ENCODE measurements around the gene CCN2.
"Not testable (repeated sequence)": the region's sequence is repeated elsewhere in the genome, so short reads cannot be mapped to it uniquely, and the experiment has no call there.

Gene CCN2

DNA sequence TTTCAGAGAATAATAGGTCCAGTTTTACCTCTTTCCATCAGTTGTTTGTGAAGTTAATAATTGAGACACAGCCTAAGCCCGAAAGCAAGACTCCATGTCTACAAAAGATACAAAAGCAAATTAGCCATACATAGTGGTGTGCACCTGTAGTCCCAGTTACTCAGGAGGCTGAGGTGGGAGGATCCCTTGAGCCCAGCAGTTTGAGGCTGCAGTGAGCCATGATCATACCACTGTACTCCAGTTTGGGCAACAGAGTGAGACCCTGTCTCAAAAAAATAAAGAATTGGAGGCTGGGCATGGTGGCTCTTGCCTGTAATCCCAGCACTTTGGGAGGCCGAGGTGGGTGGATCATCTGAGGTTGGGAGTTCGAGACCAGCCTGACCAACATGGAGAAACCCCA, 42.4 kb downstream of the CCN2 start:
- not testable (repeated sequence) for DNase-seq

DNA sequence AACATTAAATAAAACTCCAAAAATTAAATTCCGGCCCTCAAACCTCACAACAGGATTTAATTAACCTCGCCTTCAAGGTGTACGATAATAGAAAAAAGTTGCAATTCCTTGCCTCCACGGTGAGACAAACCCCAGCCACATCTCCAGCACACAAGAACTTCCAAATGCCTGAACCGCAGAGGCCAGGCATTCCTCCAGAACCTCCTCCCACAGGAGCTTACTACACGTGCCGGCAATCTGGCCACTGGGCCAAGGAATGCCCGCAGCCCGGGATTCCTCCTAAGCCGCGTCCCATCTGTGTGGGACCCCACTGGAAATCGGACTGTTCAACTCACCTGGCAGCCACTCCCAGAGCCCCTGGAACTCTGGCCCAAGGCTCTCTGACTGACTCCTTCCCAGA, 47.4 kb downstream of the CCN2 start:
- DNase-seq = not testable (repeated sequence)

DNA sequence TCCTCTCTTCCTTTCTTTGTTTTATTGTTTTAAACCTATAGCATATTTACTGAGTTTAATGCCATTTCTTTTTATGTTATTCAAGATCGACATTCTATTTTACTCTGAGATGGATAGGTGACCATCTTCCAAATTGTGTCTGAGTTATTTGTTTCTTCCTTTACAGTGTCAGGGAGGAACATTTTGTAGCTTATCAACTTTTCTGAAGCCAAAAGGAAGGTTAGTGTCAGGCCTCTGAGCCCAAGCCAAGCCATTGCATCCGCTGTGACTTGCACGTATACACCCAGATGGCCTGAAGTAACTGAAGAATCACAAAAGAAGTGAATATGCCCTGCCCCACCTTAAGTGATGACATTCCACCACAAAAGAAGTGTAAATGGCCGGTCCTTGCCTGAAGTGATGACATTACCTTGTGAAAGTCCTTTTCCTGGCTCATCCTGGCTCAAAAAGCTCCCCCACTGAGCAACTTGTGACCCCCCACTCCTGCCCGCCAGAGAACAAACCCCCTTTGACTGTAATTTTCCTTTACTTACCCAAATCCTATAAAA, 49.8 kb downstream of the CCN2 start:
- not testable (repeated sequence) for DNase-seq

DNA sequence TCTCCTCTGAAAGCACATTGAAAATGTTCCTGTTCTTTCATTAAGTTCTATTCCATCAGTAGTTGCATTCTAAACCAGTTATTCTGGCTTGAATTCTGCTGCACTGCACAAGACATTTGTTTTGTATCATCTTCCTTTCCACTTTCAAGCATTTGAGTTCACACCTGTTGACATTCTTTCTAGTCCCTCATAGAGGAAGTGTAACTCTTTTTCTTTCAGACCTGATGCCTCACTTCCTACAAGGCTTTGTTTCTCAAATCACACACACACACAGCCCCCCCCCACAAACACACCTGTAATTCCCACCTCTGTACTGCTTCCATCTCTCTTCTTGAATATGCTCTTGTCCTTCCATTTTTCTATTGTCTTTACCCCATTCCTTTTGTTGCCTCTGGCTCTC, 50.9 kb downstream of the CCN2 start:
- no peak for DNase-seq

DNA sequence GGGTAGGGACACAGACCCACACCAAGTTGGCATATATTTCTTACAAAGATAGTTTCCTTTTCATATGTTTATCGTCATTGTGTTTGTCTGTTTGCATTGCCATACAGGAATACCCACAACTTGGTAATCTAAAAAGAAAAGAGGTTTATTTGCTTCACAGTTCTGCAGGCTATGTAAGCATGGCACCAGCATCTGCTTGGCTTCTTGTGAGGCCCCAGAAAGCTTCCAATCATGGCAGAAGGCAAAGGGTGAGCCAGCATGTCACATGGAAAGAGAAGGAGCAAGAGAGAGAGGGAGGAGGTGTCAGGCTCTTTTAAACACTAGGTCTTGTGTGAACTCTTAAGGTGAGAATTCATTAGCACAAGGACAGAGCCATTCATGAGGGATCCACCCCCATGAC, 52.5 kb downstream of the CCN2 start:
- DNase-seq = no peak
